Fibroblast of pulmonary artery (primary cell): Measurements from ENCODE around the gene PDXK.

Experiments
- DNase-seq: peaks from one replicate; pipeline ENCODE4 v3.0.0-alpha.2; 2010; ENCODE audit warnings: low read depth
- H3K4me3 ChIP-seq: replicated peaks from 2 replicates; pipeline ENCODE4 v1.5.1; 2011; ENCODE audit warnings: low read depth, mild to moderate bottlenecking, control low read depth, low read length, moderate library complexity
- CTCF ChIP-seq: IDR thresholded peaks from 2 replicates; pipeline ENCODE4 v1.5.1; 2011; ENCODE audit warnings: mild to moderate bottlenecking, control low read depth, low read length, inconsistent platforms; ENCODE audit errors: missing control alignments

The PDXK gene

GRCh38 chr21:43808367-43808766 is 89.4 kb downstream of the PDXK start:
- DNase-seq, result no peak
- TF ChIP-seq CTCF, result no peak
- no peak overlapping the region for H3K4me3 ChIP-seq

- H3K4me3 ChIP-seq, result no peak overlapping the region
- no peak for DNase-seq
- no peak for TF ChIP-seq CTCF
These were observed 89.9 kb downstream of the PDXK start for GRCh38 chr21:43808832-43809251.

GRCh38 chr21:43809346-43809799 is 90.4 kb downstream of the PDXK start:
- no peak for DNase-seq
- no peak for TF ChIP-seq CTCF
- no peak overlapping the region for H3K4me3 ChIP-seq

- no peak for DNase-seq
These were observed 91.0 kb downstream of the PDXK start for GRCh38 chr21:43809853-43810504.

GRCh38 chr21:43810505-43811261 is 91.8 kb downstream of the PDXK start:
- no peak overlapping the region for H3K4me3 ChIP-seq
- peak; percentile 87 for TF ChIP-seq CTCF

More at GRCh38 chr21:43809853-43810504, 91.0 kb downstream of the PDXK start:
- H3K4me3 ChIP-seq, result no peak overlapping the region
- TF ChIP-seq CTCF, result no peak

GRCh38 chr21:43811262-43812105 is 92.6 kb downstream of the PDXK start:
- no peak for DNase-seq
- no peak overlapping the region for H3K4me3 ChIP-seq
- no peak for TF ChIP-seq CTCF

More at GRCh38 chr21:43810505-43811261, 91.8 kb downstream of the PDXK start:
- peak; percentile 64 for DNase-seq
